Fibroblast of lung (primary cell): ENCODE measurements around the gene PPIB. TPM values are rescaled to one million over a fixed set of nuclear protein-coding genes. Genes with fewer than 3 reads are reported as not detected.

Experiments used
- DNase-seq, 2 donors: peaks; one replicate each; pipeline versions ENCODE4 v3.0.0 to v3.0.0-alpha.2; 2010; ENCODE audit warnings: low read depth in 2 of 2
- H2AFZ ChIP-seq: 2 replicates; pipeline ENCODE4 v1.5.1; 2012; ENCODE audit warnings: low read length, control low read depth, inconsistent platforms
- H3K27ac ChIP-seq: 2 replicates; pipeline ENCODE4 v1.5.1; 2011; ENCODE audit warnings: low read length, control low read depth; ENCODE audit not compliant: insufficient read depth
- H3K27me3 ChIP-seq: 2 replicates; pipeline ENCODE4 v1.5.1; 2011; ENCODE audit warnings: mild to moderate bottlenecking, low read length; ENCODE audit not compliant: control insufficient read depth, insufficient read depth
- H3K36me3 ChIP-seq: 2 replicates; pipeline ENCODE4 v1.5.1; 2011; ENCODE audit warnings: low read length; ENCODE audit not compliant: control insufficient read depth, insufficient read depth
- H3K4me1 ChIP-seq: 2 replicates; pipeline ENCODE4 v1.5.1; 2011; ENCODE audit warnings: low read length; ENCODE audit not compliant: control insufficient read depth, insufficient read depth; ENCODE audit errors: extremely low read depth
- H3K4me2 ChIP-seq: 2 replicates; pipeline ENCODE4 v1.5.1; 2011; ENCODE audit warnings: low read length, control low read depth; ENCODE audit not compliant: insufficient read depth; ENCODE audit errors: extremely low read depth
- H3K4me3 ChIP-seq, 4 experiments: fragments of 200-600 bp in 1 of 4; sonication (generic) in 1 of 4; replicated peaks in 1 of 4; 2 replicates each; pipeline ENCODE4 v1.5.1; 2011 to 2016; ENCODE audit warnings: low read length in 4 of 4, low read depth in 3 of 4, mild to moderate bottlenecking in 3 of 4, control low read depth in 2 of 4, inconsistent platforms in 1 of 4, mixed read lengths in 1 of 4; ENCODE audit not compliant: insufficient read depth in 1 of 4; ENCODE audit errors: control extremely low read depth in 1 of 4
- H3K79me2 ChIP-seq: 2 replicates; pipeline ENCODE4 v1.5.1; 2012; ENCODE audit warnings: mild to moderate bottlenecking, low read length, inconsistent platforms; ENCODE audit not compliant: control insufficient read depth, insufficient read depth
- H3K9ac ChIP-seq: 2 replicates; pipeline ENCODE4 v1.5.1; 2011; ENCODE audit warnings: mild to moderate bottlenecking, low read length, control low read depth; ENCODE audit not compliant: insufficient read depth
- H3K9me3 ChIP-seq: 2 replicates; pipeline ENCODE4 v1.5.1; 2012; ENCODE audit warnings: low read depth, low read length; ENCODE audit not compliant: control insufficient read depth, insufficient read depth
- H4K20me1 ChIP-seq: 2 replicates; pipeline ENCODE4 v1.5.1; 2011; ENCODE audit warnings: low read length; ENCODE audit not compliant: control insufficient read depth, insufficient read depth; ENCODE audit errors: extremely low read depth
- EZH2 ChIP-seq: IDR thresholded peaks from 2 replicates; pipeline ENCODE4 v1.5.1; 2012; ENCODE audit warnings: low read length, control low read depth, mild to moderate bottlenecking; ENCODE audit errors: missing control alignments
- polyA plus RNA-seq, 2 donors: library from polyadenylated mRNA; depleted of rRNA in 1 of 2; stranded (reverse) in 1 of 2; unstranded in 1 of 2; fragments of >200 nt; gene quantifications; 2 replicates each; pipeline ENCODE4 v1.2.1, GENCODE V29; 2011 to 2012; ENCODE audit warnings: missing spikeins in 1 of 2
- total RNA-seq: library from RNA; depleted of rRNA; stranded (reverse); fragments of >200 nt; gene quantifications from 2 replicates; pipeline ENCODE4 v1.2.1, GENCODE V29; 2014
- TF ChIP-seq, protein P1 (sequence below), 2 donors: IDR thresholded peaks in 1 of 2; conservative IDR thresholded peaks in 1 of 2; 1 replicate in 1 of 2; 2 replicates in 1 of 2; pipeline ENCODE4 v1.5.1; 2011 to 2012; ENCODE audit warnings: low read length in 2 of 2, control low read depth in 1 of 2, inconsistent platforms in 1 of 2, low read depth in 1 of 2, mild to moderate bottlenecking in 1 of 2

The PPIB gene
- total and polyA plus RNA-seq, 2 donors (not counting 1 experiment from before 2014, with no cell fraction given) = 639 to 1,174 TPM

DNA sequence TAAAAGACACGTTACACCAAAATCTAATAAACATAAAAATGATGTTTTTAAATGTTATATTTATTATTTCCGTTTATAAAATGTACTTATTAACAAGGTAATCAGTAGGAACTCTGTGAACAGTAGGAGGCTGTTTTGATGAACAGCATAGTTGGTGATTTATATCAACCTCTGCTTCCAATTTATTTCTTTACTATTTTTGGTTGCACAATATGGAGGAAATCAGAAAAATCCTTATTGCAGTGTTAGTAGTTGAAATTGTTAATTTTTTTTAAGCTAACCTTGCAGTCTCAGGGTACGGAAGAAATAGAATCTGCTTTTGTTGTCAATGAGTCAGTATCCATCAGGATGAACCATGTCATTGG, 16.3 kb downstream of the PPIB start:
- TF ChIP-seq, protein P1, sequence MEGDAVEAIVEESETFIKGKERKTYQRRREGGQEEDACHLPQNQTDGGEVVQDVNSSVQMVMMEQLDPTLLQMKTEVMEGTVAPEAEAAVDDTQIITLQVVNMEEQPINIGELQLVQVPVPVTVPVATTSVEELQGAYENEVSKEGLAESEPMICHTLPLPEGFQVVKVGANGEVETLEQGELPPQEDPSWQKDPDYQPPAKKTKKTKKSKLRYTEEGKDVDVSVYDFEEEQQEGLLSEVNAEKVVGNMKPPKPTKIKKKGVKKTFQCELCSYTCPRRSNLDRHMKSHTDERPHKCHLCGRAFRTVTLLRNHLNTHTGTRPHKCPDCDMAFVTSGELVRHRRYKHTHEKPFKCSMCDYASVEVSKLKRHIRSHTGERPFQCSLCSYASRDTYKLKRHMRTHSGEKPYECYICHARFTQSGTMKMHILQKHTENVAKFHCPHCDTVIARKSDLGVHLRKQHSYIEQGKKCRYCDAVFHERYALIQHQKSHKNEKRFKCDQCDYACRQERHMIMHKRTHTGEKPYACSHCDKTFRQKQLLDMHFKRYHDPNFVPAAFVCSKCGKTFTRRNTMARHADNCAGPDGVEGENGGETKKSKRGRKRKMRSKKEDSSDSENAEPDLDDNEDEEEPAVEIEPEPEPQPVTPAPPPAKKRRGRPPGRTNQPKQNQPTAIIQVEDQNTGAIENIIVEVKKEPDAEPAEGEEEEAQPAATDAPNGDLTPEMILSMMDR (conservative IDR thresholded peaks at IDR 0.05 in 1 of 2, IDR thresholded peaks at IDR 0.05 in 1 of 2; ENCODE audit: low read depth in 1 of 2, low read length in 2 of 2) = no peak
- TF ChIP-seq EZH2 = no peak
- Histone ChIP-seq H3K9ac (no peak overlapping the region), H3K4me3 (no peak overlapping the region), H2AFZ (no peak overlapping the region), H3K36me3 (peaks cover 3% of the 10 kb centered on the region), H3K4me2 (no peak overlapping the region), H3K27me3 (no peaks in the 10 kb centered on the region), H3K27ac (no peak overlapping the region), H3K9me3 (no peaks in the 10 kb centered on the region), H3K4me1 (no peaks in the 10 kb centered on the region), H3K79me2 (no peaks in the 10 kb centered on the region), H4K20me1 (no peaks in the 10 kb centered on the region)
- no peak for DNase-seq

- Histone ChIP-seq H3K27me3 (no peaks in the 10 kb centered on the region), H3K9me3 (no peaks in the 10 kb centered on the region), H3K9ac (no peak overlapping the region), H4K20me1 (no peaks in the 10 kb centered on the region), H3K4me2 (no peak overlapping the region), H3K79me2 (no peaks in the 10 kb centered on the region), H3K4me1 (no peaks in the 10 kb centered on the region), H3K27ac (no peak overlapping the region), H3K4me3 (no peak overlapping the region), H2AFZ (no peak overlapping the region), H3K36me3 (peaks cover 3% of the 10 kb centered on the region)
- TF ChIP-seq, protein P1 (conservative IDR thresholded peaks at IDR 0.05 in 1 of 2, IDR thresholded peaks at IDR 0.05 in 1 of 2; ENCODE audit: low read depth in 1 of 2, low read length in 2 of 2) = no peak
- no peak for TF ChIP-seq EZH2
- no peak for DNase-seq
Observed at GRCh38 chr15:64146041-64146440, 16.8 kb downstream of the PPIB start.

DNA sequence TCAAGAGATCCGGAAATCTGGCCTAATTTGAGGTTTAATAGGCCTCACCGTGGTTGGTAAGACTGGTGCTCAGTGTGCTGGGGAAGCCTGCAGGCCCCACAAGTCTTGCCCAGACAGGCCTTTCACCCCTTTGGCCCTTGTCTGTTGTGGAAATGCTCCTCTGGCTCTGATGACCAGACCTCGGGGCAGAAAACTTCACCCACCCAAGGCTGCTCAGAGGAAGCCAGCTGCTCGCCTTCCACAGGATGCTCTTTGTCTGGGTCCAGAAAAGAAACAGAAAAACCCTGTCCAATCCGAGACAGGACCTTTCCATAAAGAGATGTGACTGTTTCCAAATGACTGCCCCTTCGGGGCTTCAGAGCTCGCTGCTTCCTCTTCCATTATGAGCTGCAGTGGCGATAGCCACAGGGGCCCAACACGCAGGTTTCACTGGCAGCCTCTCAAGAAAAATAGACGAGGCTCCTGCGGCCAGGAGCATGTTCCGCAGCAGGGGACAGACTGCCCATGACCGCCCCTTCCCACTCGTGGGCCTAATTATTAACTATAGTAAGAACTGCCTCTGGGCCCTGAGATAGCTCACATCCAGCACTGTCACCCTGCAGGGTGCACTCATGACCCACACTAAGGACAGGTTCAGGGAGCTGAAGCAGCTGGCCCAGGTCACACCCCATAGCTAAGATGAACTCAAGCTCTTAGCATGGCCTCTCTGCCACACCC, 18.1 kb downstream of the PPIB start:
- DNase-seq = no peak
- no peak overlapping the region for H3K4me2 ChIP-seq
- H3K9ac ChIP-seq = no peak overlapping the region
- H2AFZ ChIP-seq = no peak overlapping the region
- H3K79me2 ChIP-seq = no peaks in the 10 kb centered on the region
- H3K27me3 ChIP-seq = no peaks in the 10 kb centered on the region
- TF ChIP-seq, protein P1 (conservative IDR thresholded peaks at IDR 0.05 in 1 of 2, IDR thresholded peaks at IDR 0.05 in 1 of 2; ENCODE audit: low read depth in 1 of 2, low read length in 2 of 2) = no peak
- TF ChIP-seq EZH2 = no peak
- peaks cover 3% of the 10 kb centered on the region for H3K36me3 ChIP-seq
- H3K27ac ChIP-seq = no peak overlapping the region
- no peaks in the 10 kb centered on the region for H3K4me1 ChIP-seq
- H3K9me3 ChIP-seq = no peaks in the 10 kb centered on the region
- no peak overlapping the region for H3K4me3 ChIP-seq
- H4K20me1 ChIP-seq = no peaks in the 10 kb centered on the region
